GM21529 (cell line): Measurements from ENCODE around the gene TCF12.
"Not testable (repeated sequence)": the region's sequence is repeated elsewhere in the genome, so short reads cannot be mapped to it uniquely, and the experiment has no call there.

Source experiments
- ATAC-seq: cut with Tn5 transposase; IDR thresholded peaks from one replicate; pipeline ENCODE4 v1.9.1; 2021; ENCODE audit not compliant: unreplicated experiment

Gene TCF12

DNA sequence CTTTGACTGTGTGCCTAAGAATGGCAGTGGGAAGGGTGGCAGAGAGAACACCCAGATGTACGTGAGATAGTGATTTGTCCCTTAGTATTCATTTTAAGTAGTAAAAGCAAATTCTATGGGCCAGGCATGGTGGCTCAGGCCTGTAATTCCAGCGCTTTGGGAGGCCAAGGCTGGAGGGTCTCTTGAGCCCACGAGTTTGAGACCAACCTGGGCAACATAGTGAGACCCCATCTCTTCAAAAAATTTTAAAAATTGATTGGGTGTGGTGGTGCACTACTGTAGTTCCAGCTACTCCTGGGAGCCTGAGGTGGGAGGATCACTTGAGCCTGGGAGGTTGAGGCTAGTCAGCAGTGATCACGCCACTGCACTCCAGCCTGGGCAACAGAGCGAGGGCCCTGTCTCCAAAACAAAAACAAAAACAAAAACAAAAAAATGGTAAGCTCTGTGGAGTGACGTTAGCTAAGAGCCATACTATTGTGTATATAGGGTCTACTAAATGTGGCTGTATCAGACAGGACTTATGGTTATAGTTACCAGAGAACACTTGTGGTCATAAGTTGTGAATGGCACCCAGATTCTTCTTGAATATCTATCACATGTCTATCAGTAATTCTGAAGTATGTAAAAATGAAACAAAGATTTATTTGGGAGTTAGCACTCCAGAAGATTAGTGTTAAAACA, 171.5 kb downstream of the TCF12 start:
- no peak for ATAC-seq

DNA sequence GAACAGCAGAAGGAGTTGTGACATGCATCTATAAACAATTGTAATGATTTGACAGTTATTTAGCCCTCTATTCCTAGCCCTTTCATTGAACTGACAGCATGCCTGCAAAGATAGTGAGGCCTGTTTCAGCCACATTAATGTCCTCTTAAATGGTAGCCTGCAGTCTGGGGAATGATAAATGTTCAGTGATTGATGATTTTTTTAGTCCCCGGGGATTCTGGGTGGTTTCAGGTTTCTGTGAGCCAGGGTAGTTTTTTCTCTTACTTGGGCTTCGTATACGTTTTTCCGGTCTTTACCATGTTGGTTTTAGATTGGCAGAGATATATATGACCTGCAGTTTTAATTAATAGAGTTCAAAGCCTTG, 172.0 kb downstream of the TCF12 start:
- no peak for ATAC-seq

DNA sequence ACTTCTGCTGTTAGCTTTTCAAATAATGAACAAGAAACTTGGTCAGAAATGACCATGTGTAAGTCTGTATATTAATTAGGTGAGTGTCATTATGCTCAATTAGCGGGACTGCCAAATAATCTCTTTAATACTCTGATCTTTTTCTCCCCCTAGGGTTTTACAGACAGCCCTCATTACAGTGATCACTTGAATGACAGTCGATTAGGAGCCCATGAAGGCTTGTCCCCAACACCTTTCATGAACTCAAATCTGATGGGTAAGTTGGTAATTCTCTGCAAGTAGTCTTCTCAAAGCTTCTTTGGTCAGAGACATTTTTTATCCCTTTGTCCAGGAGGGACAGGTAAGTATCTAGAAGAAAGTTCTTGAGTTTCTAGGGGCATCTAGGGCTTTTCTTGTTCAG, 173.2 kb downstream of the TCF12 start:
- ATAC-seq: no peak

DNA sequence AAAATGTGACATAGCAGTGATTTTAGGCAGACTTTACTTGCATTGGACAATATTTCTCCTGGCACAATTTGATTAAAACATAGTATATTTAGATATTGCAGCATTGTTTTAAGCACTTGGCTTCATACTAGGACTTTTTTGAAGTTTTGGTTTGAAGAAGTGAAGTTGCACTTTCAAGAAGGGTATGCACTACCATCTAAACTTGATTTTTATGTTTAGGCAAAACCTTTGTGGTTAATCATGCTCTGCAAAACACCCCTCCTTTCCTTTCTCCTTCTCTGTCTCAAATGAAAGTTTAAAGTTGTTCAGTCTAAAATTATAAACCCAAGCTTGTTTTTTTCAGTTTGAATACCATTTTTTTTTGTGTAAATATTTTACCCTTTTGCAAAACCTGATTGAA, 173.8 kb downstream of the TCF12 start:
- no peak for ATAC-seq

DNA sequence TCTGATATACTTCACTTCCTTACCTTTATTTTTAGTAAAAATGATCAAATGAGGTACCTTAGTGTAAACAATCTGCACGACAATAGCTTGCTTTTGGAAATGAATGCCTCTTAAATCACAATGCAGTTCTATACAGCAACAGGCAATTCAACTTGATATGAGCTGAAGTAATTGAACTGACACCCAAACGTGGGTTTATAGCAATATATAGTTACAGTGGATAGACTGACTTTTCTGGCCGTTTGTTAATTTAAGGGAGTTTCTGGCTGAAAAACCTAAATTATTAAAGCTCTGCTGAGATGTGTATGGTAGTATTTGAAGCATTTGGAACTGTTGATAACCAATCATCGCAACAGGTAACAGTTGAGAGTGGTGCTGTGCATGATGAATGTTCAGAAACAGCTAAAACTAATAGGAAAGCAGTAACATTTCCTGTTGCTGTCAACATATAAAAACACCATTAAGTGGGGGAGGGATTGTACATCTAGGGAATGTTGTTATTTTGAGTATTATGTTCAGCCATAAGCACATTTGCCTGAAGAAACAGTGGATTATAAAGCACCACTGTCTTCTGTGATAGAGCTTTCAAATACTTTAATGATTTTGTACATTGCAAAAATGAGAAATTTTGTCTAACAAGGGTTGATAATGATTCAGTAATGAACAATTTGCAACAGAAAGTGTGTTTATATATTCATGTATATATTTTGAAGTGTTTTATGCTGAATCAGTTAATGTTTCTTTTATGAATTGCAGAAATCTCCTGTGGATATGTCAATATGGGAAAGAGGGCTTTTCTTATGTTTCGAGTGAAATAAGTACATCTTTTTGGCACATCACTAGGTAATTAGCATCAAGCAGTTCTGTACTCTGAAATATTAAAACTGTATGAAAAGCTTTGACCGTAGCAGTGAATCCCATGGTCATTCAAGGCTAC, 176.1 kb downstream of the TCF12 start:
- no peak for ATAC-seq

DNA sequence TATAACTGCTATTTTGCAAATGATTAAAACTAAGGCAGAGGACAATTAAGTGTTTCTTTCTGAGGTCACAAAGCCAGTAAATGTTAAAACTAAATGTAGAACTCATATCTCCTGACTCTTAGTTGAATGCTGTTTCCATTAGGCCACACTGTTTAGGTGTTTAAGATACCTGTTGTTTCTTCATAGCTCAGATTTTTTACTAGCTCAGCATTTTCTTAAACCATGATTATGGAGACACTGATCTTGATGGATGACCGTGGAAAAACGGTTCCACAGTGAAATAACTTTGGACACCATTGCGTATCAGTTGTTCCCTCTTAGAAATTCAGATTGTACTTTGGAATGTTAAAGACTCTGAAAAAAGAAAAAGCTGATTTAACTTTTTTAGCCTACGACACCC, 177.5 kb downstream of the TCF12 start:
- ATAC-seq: no peak

DNA sequence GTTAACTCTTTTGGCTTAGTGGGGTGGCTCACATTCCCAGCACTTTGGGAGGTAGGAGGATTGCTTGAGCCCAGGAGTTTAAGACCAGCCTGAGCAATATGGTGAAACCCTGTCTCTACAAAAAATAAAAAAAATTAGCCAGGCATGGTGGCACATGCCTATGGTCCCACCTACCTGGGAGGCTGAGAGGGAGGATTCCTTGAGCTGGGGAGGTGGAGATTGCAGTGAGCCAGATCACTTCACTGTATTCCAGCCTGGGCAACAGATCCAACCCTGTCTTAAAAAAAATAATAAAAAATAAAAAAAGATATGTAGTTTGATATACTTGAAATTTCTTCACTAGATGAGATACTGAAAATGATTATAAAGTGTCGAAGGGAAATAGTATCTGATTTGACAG, 178.8 kb downstream of the TCF12 start:
- no peak for ATAC-seq

DNA sequence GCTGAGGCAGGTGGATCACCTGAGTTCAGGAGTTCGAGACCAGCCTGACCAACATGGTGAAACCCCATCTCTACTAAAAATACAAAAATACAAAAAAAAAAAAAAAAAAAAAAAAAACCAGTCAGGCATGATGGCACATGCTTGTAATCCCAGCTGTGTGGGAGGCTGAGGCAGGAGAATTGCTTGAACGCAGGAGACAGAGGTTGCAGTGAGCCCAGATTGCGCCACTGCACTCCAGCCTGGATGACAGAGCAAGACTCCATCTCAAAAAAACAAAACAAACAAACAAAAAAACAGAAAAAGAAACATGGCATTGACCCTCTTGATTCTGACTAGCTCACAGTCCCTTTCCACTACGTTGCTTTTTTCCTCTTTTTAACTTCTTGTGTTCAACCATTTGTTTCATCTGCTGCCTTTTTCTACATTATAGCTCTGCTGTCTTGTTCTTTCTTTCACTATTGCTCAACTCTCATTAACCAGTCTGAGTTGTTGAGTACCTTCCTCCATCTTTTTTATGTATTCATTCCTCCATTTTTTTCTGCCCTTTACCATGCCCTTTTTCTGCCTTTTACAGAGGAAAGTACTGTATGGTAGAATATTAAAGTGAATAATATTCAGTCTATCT, 179.6 kb downstream of the TCF12 start:
- ATAC-seq: not testable (repeated sequence)

DNA sequence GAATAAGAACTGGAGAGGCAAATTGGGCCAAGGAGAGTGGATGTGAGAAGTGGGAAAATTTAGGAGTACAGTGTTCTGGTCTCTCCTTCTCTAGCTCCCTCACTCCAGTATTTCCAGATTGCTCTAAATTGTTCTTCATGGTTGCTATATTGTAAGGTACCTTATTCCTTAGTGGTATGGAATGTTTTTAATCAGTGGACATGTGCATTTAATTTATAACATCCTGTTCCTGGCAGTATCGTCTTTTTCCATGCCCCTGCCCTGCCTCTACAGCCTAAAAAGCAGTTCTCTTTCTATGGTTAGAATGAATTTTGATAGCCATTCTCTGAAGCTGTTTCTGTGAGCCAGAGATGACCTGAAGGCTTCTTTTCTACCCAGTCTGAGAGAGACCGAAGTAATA, 180.5 kb downstream of the TCF12 start:
- ATAC-seq: no peak

DNA sequence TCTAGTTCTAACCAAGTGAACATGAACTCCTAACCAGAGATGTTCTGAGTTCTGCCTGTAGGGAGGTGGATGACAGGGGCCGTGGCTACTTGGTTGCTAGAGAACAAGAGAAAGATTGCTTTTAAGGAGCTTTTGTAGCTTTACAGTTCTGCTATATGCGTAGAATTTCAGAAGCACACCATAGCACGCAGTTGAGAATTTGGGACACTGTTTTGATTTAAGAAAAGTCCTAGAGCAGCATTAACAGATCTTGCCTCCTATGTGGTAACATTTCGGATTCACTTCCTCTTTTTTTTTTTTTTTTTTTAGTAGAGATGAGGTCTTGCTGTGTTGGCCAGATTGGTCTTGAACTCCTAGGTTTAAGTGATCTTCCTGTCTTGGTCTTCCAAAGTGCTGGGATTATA, 181.7 kb downstream of the TCF12 start:
- ATAC-seq: peak; percentile 50

DNA sequence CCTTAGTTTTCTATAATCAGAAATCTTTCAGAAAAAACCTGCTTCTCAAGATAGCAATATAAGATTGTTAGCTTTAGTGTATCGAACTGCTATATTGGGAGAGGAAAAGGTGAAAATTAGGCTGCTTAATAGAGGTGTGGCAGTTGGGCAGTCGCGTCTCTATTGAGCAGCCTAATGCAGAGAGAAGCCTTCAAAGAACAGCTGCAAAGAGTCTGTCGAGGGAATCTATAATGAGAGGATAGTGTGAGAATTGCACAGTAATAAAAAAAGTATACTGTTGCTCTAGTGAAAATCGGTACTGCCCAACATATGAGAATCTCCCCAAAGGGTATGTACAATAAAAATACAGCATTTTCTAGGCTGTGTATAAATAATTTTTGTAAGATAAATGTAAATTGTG, 184.4 kb downstream of the TCF12 start:
- ATAC-seq: no peak

DNA sequence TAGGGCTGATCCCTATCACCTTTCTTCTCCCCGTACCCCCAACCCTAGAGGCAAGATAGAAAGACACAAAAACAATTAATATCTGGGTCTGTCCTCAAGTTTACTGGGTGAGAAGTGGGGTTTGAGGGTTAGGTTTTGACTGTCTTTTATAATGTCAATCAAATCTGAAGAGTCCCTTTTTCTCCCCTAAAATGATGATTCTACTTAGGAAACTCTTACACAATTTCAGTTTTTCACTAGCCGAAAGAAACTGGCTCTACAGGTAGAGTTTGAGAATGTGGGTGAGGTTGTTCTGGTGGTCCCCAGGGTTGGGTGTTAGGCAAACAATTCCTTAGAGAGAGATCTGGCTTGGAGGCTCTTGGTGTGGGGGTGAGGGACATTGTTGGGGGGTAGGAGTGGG, 189.9 kb downstream of the TCF12 start:
- ATAC-seq: no peak

DNA sequence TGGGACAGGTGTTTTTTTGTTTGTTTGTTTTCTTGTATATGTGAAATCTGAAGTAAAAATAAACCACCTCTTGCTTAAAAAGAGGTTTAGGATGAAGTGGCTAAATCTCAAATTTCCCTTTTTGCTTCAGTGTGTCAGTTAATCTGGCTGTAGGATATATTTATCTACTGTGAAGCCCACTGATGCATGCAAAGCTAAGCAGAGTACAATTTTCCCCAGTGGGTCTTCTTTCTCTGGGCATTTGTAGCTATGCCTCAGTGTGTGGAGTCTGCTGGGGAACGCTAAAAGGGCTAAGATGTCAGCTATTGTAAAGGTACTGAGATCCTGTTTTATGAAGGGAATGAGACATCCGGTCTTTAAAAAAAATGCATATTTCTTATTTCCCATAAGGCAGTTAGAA, 190.6 kb downstream of the TCF12 start:
- ATAC-seq: no peak

DNA sequence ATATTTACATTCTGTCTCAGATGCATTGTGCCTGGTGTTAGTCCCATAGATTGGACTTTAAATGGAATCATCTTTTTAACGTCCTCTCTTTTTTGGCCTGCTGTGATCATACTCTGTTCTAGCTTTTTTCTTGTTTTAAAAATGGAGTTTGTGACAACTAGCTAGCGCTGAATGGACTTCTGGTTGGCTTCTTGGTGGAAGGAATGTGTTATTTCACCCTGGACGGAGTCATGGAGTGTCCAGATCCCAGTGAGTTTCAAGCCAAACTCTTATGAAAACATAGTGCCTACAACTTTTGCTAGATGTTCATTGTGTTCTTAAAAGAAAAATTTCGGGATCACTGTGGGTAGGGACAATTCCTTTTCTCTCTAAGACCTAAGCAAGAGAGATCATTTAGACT, 192.6 kb downstream of the TCF12 start:
- no peak for ATAC-seq

DNA sequence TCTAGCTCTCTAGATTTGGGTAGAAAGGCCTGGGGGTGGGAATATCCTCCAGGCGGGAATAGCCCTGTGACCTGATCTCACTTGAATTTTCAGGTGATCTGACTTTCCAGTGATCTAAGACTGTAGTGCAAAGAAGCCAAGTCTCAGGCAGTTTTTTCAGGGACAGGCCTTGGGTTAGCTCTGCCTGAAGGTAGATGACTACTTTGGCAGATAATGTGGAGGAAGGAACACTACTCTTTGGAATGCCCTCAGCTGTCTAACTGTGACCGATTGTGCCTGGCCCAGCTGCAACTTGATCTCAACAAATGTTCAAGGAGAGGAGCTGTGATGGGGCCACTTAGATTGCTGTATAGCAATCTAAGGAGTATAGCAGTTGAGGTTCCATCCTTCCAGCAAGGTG, 193.7 kb downstream of the TCF12 start:
- ATAC-seq: no peak

DNA sequence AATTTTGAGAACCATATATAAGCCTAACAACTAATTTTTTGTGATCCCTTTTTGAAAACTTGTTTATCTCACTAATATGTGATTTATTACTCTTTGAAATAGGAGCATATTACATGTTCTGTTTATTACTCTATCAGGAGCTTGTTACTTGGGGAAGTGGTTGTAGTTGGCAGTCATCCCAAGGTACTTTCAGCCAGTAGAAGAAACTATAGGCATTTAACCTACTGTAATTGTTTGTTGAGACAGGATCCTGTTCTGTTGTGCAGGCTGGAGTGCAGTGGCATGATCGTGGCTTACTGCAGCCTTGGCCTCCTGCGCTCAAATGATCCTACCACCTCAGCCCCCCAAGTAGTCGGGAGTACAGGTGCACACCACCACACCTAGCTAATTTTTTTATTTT, 195.6 kb downstream of the TCF12 start:
- no peak for ATAC-seq

DNA sequence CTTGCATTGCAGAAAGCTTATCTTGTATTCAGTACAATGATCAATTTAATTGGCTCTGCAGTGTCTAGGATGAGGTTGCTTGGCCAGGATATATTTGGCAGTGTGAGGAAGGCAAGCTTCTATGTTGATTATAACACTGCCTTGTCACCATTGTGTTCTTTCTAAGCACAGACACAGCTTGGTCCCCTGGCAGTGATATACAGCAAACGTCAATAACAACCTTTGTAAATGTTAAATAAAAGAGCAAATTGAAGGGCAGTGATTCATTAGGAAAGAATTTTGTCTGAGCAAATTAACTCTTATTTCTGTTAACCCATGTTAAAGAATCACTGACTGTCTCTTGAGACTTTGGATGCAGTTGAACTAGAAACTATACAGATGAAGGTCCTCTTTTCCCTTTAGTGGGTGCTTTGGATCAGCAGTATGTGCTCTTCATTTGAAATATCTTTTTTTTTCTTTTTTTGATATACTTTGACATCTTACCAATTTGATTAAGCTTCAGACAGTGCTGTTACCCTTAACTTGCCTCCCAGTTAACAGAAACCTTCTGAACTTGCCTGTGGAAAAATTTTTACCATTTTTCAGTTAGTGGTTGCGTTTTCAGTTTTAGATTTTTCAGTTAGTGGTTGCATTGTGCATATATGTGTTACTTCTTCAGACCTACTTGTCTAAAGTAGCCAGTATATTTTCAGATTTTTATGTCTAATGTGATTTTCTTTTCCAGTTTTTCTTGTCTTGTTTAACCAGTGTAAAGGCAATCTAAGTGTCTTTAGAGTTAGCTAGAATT, 199.8 kb downstream of the TCF12 start:
- ATAC-seq: no peak

DNA sequence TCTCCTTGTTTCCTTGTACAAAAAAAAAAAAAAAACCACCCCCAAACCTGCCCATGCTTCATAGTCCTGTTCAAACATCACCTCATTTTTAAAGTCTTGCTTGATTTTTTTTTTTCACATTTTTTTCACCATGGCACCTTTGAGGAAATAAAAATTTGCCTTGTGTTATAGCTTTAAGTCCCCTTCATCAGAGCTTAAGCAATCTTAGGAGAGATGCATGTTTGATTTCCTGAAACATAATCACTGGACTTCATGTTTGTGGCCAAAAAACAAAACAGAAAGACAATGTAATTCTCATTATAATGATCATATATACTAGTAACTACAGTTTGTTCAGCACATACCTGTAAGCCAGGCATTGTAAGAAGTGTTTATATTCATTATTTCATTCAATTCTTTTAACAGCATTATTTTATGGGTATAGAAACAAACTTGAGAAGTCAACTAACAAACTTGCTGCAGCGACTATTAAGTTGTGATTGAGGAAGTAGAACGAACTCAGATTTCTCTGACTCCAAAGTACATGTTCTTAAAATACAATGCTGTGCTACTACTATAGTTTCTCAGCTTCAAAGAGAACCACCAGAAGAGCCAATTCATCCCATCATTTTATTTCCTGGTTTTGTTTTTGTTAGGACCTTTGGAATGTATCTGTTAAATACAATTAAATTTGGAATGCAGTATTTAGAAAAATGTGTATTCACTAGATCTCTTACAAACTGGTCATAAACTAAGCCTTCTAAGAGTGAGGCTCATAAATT, 203.8 kb downstream of the TCF12 start:
- ATAC-seq: no peak

DNA sequence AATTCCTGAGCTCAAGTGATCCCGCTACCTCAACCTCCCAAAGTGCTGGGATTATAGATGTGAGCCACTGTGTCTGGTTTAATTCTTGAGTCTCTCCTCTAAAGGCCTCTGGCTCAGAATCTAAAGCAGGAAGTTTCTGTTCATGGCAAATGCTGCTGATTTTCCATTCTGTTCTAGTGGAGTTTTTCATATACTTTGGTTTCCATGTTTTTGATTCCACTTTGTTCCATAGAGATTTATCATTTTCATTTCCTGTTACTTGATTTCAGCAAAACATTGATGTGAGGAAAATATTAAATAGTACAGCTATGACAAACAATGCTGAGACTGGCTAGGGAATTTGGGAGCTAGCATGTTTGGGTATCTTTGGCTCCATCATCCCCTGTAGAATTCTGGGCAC, 205.6 kb downstream of the TCF12 start:
- no peak for ATAC-seq

DNA sequence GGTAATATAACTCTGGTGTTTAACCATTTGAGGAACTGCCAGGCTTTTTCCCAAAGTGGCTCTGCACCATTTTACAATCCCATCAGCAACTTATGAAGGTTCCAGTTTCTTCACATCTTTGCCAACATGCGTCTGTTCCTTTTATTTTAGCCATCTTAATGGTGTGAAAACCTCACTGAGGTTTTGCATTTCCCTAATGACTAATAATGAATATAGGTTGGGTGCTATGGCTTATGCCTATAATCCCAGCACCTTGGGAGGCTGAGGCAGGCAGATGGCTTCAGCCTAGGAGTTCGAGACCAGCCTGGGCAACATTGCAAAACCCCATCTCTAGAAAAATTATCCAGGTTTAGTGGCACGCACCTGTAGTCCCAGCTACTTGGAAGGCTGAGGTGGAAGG, 210.6 kb downstream of the TCF12 start:
- ATAC-seq: no peak

DNA sequence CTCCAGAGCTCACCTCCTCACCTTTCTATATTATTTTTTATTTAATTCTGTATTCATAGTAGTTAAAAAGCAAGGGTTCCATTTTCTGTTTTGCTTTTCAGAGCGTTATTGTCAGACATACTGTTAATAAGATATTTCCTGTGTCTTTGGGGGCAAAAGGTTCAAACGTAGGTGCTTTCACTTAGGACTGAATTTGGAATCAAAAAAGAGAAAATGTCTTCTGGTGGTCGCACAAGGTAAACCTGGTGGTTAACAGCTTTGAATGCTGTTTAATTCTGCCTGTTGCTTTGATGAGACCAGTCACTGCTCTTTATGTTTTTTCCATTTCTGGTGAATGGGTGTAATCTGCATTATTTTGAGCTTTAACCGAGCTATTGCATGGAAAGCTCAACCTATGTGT, 212.5 kb downstream of the TCF12 start:
- no peak for ATAC-seq
